Hematopoietic multipotent progenitor cell treated with erythropoietin and hydrocortisone succinate and interleukin-3 and kit ligand, for 15 days (in vitro differentiated cells): Measurements from ENCODE around the gene PGAP2.
A peak's percentile ranks its signal among the peaks of the same experiment; 100 is the strongest.
"Not testable (repeated sequence)": the region's sequence is repeated elsewhere in the genome, so short reads cannot be mapped to it uniquely, and the experiment has no call there.

ENCODE experiments used
- DNase-seq: peaks from one replicate; pipeline ENCODE4 v3.0.0-alpha.2; 2015; ENCODE audit warnings: low spot score

The PGAP2 gene

DNA sequence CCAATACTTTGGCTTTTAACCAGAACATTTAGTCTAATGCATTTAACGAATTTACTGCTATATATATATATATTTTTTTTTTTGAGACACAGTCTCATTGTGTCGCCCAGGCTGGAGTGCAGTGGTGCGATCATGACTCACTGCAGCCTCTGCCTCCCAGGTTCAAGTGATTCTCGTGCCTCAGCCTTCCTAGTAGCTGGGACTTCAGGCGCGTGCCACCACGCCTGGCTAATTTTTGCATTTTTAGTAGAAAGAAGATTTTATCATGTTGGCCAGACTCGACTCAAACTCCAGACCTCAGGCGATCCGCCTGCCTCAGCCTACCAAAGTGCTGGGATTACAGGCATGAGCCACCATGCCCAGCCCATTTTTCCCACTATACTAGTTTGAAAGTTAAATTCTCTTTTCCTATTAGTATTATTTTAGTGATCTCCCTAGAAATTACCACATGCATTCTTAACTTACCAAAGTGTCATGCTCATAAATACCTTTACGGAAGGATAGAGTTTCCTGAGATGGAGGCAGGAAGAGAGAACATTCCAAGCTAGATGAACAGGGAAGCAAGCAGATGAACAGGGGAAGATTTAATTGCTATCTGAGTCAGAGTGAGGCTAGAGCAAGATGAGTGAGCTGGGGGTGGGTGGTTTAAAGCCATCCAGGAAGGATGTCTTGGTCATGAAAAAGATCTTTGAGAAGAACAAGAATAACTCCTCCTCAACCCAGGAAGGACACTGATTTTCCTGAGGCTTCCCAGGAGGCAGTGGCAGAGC lies 4.4 kb upstream of the PGAP2 start:
- DNase-seq = no peak

DNA sequence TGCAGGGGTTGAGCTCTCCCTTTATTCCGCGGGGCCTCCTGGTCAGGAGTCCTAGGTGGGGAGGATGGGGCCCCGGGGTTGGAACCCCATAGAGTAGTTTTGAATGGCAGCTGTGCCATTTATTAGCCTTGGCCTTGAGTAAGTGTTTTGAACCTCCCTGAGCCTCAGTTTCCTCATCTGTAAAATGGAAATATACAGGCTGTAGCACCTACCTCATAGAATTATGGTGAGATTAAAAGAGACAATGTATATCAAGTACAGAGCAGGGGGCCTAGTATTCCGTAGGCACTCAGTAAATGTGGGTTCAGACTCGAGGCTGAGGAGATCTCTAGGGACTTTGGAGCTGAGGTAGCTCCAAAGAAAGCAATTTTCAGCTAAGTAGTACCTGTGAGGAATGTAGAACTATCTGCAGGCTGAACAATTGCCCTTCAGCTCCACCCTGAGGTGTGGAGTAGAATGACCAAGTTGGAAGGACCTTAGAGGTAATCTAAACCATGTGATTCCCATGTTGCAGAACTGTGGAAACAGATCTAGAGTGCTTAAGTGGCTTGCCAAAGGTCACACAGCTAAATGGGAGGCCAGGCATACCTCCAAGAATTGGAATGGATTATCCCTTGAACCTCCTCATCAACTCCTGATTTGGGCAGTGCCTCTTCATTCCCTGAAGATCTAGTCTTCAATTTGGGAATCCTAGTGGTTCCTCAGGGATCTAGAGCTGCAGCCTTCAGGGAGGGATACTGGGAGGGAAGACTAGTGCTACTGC lies 682 bp downstream of the PGAP2 start:
- peak; percentile 40 for DNase-seq

- DNase-seq = no peak
These were observed 1.2 kb downstream of the PGAP2 start for GRCh38 chr11:3809624-3809928.

DNA sequence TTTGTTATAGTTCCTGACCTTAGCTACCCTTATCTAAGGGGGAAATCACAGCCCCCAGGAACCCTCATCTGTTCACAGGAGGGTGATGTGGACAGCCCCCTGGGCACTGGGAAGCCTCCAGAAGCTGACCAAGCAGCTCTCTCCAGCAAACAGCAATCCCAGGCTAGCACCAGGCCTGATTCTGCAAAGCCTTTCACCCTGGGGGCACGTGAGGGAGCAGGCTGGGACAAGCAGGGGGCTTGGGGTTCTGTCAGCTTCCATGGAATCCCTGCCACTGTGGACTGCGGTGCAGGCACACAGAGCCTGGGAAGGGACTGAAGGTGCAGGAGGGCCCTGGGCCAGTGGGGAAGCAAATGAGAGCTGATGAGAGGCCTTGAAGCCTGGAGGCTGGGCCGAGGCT lies 2.1 kb downstream of the PGAP2 start:
- DNase-seq = no peak

DNA sequence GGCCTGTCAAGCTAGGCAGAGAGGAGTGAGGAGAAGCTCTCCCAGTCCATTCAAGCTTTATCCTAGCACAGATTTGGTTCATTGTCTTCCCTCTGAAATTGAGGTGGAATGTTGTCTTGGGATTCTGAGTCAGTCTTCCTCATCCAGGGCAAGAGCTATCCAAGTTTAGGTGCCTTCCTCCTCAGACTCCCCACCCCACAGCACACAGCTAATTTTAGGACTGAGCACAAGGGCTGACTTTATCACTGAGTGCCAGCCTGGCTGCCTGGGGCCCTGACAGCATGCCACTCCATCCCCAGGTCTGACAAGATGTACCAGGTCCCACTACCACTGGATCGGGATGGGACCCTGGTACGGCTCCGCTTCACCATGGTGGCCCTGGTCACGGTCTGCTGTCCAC lies 2.6 kb downstream of the PGAP2 start:
- no peak for DNase-seq

DNA sequence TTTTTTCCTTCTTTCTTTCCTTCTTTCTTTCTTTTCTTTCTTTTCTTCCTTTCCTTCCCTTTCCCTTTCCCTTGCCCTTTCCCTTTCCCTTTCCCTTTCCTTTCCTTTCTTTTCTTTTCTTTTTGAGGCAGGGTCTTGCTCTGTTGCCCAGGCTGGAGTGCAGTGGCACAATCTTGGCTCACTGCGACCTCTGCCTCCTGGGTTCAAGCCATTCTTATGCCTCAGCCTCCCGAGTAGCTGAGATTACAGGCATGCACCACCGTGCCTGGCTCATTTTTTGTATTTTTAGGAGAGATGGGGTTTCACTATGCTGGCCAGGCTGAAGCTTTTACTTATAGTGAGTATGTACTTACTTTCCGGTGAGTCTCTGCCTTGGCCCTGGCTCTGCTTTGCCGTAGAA lies 6.5 kb downstream of the PGAP2 start:
- not testable (repeated sequence) for DNase-seq

GRCh38 chr11:3815845-3816244 lies 7.5 kb downstream of the PGAP2 start:
- DNase-seq = no peak

DNA sequence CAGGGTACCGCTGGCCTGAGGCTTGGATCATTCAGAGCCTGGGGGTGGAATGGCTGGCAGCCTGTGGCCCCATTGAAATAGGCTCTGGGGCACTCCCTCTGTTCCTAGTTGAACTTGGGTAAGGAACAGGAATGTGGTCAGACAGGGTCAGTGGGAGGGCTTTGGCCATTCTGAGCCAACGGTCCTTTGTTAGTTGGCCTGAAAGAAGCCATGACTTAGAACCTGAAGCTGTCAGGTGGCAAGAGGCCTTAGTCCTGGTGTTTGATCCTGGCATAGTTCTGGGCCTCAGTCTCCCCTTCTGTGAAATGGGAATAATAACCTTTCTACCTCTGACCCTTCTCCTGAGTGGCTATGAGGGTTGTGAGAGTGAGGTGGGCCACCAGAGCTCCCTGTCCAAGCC lies 8.3 kb downstream of the PGAP2 start:
- no peak for DNase-seq

- no peak for DNase-seq
These were observed 8.9 kb downstream of the PGAP2 start for GRCh38 chr11:3817181-3817800.

GRCh38 chr11:3820971-3821370 lies 12.6 kb downstream of the PGAP2 start:
- DNase-seq = no peak

DNA sequence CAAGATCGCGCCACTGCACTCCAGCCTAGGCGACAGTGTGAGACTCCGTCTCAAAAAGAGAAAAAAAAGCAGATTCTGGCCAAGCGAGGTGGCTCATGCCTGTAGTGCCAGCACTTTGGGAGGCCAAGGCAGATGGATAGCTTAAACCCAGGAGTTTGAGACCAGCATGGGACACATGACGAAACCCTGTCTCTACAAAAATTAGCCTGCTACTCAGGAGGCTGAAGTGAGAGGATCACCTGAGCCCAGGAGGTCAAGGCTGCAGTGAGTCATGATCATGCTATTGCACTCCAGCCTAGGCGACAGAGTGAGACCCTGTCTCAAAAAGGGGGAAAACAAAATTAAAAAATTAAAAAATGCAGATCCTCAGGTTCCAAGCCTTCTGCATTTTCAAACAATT lies 14.0 kb downstream of the PGAP2 start:
- DNase-seq = no peak

- DNase-seq = no peak
These were observed 14.9 kb downstream of the PGAP2 start for GRCh38 chr11:3823303-3823702.

DNA sequence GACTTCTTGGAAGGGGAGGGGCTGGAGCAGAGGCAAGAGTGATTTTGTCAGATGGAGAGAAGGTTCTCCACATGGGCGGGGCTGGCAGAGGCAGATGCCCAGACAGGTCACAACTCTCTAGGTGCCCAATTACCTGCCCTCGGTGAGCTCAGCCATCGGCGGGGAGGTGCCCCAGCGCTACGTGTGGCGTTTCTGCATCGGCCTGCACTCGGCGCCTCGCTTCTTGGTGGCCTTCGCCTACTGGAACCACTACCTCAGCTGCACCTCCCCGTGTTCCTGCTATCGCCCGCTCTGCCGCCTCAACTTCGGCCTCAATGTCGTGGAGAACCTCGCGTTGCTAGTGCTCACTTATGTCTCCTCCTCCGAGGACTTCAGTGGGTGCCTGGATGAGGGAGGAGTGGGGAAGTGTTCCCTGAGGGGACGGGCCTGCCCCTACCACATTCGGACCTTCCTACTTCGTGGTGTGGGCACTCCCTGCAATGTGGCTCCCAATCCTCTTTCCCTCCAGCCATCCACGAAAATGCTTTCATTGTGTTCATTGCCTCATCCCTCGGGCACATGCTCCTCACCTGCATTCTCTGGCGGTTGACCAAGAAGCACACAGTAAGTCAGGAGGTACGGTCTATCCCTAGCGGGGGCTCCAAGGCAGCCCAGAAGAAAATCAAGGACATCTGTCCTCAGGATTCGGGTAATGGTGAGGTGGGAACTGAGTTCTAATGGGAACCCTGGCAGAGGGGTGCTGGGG lies 15.6 kb downstream of the PGAP2 start:
- no peak for DNase-seq

DNA sequence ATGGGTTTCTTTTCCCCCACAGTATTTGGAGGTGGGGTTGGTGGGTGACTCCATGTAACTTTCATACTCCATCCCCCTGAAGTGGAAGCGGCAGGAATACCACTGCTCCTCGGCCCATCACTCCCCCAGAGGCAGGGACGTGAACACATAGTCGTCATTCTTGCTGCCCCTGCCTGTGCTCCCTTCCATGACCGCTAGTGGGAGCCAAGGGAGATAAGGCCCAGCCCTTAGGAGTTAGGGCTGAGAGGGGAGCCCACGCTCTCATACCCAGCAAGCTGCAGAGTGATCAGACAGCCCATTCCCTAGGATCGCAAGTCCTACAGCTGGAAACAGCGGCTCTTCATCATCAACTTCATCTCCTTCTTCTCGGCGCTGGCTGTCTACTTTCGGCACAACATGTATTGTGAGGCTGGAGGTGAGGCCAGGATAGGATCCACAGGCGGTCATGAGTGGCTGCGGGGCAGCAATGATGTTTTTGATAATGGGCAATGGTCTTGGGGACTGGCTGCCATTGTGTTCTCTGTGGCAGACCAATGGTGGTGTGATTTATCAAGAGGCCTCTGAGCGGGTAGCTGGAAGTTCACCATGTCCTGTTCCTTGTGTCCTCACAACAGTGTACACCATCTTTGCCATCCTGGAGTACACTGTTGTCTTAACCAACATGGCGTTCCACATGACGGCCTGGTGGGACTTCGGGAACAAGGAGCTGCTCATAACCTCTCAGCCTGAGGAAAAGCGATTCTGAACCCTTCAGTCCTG lies 16.5 kb downstream of the PGAP2 start:
- peak; percentile 86 for DNase-seq

DNA sequence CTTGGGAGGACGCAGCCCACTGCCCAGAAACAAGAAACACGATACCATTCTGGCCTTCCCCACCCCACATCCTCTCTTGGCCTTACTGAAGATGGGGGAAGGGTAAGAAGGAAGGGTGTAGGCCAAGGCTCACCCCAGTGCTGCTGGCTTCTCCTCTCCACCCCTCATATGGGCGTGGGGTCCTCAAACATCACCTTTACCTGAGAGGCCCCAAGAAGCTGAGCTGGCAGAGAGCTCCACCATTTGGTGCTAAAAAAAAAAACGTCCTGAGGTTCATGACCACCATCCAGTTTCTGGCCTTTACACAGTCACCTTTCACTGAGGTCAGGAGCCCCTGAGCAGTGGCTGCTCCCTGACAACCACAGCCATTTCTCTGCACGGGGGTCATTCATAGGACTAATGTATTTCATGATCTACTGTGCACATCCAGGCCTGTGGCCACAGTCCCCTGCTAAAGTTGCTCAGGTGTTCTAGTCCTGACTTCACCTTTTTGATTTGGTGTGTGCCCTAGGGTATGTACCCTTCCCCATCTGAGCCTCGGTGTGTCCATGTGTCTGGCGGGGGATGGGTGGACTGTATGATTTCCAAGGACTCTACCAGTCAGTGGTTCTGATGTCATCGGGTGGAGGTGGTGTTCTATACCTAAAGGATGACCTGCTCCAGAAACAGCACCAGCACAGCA lies 17.3 kb downstream of the PGAP2 start:
- no peak for DNase-seq

GRCh38 chr11:3826721-3827120 lies 18.4 kb downstream of the PGAP2 start:
- DNase-seq = no peak

- no peak for DNase-seq
These were observed 19.2 kb downstream of the PGAP2 start for GRCh38 chr11:3827434-3828186.

GRCh38 chr11:3830088-3830487 lies 21.7 kb downstream of the PGAP2 start:
- DNase-seq = no peak

- DNase-seq = no peak
These were observed 22.4 kb downstream of the PGAP2 start for GRCh38 chr11:3830730-3831129.

- no peak for DNase-seq
These were observed 23.2 kb downstream of the PGAP2 start for GRCh38 chr11:3831378-3832239.
